NCI-H774 (cell line): ENCODE data around the gene BCL2L13.
"Not testable (repeated sequence)": the region's sequence is repeated elsewhere in the genome, so short reads cannot be mapped to it uniquely, and the experiment has no call there.

Experiments used
- DNase-seq: peaks from one replicate; lab custom pipeline; 2025; lab: John Stamatoyannopoulos, UW

Gene BCL2L13

DNA sequence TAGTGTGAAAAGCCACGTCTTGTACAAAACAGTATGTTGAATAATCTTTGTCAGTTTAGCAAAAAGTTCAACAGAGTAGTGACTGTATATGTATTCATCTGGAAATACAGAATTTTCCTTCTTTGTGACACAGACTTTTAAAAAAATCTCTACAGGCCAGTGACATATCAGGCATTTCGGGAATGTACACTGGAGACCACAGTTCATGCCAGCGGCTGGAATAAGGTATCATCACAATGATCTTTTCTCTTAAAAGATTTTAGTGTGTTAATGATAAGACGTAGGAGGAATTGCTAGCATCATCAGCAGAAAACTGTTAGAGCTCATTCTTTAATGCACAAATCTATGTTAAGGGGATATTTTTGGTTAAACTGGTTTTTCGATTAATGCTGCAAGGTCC is 57.4 kb downstream of the BCL2L13 start:
- DNase-seq, result no peak

GRCh38 chr22:17697196-17697595 is 58.6 kb downstream of the BCL2L13 start:
- not testable (repeated sequence) for DNase-seq

DNA sequence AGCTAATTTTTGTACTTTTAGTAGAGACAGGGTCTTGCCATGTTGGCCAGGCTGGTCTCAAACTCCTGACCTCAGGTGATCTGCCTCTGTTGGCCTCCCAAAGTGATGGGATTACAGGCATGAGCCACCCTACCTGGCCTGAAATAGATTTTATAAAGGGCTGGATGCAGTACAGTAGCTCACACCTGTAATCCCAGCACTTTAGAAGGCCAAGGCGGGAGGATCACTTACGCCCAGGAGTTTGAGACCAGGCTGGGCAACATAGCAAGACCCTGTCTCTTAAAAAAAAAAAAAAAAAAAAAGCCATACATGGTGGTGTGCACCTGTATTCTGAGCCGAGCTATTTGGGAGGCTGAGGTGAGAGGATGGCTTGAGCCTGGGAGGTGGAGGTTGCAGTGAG is 59.7 kb downstream of the BCL2L13 start:
- not testable (repeated sequence) for DNase-seq

DNA sequence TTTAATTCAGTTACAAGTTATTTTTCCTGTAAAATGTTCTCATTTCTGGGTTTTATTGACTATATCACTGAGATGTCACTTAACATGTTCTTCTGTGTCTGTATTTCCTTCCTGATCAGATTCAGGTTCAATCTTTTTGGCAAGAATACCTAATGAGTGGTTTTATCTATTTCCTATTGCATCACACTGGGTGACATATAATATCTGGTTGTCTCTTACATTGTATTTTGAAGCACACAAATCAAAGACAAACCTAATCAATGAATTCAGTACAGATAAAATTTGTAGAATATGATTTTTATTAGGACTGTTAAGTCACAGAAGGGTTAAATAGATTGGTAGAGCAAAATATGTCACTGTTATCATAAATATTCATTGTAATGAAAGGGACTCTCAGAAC is 60.4 kb downstream of the BCL2L13 start:
- DNase-seq, result no peak

- DNase-seq, result no peak
Observed at GRCh38 chr22:17699696-17700340, 61.3 kb downstream of the BCL2L13 start.

- DNase-seq, result no peak
Observed at GRCh38 chr22:17700778-17701177, 62.2 kb downstream of the BCL2L13 start.

DNA sequence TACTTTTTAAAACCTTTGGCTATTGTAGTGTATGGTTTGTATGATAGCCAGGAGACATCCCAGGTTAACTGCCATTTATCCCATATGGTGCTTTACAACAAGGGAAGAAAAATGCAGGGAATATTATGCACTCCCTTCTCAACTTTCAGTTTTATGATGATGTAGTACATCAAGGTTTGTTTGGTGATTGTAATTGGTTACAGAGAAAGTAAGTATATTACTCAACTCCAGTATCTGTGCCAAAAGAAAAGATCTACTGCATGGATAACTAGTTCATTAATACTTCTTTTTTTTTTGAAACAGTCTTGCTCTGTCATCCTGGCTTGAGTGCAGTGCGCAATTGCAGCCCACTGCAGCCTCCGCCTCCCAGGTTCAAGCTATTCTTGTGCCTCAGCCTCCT is 65.3 kb downstream of the BCL2L13 start:
- DNase-seq, result no peak

DNA sequence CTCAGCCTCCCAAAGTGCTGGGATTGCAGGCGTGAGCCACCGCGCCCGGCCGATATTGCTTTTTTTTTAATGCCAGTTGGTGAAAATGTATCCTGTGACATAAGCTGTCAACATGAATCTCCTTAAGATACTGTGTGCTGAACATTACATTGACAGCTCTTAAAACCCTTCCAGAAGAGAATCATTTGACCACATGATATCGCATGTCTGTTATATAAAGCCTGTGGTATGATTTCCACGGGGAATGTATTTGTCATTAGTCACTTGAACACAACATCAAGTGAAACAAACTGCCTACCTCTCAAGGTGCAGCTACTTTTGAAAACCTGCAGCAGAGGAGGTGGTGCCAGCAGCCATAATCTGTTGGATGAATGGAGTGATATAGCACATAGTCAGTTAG is 67.0 kb downstream of the BCL2L13 start:
- DNase-seq, result no peak

DNA sequence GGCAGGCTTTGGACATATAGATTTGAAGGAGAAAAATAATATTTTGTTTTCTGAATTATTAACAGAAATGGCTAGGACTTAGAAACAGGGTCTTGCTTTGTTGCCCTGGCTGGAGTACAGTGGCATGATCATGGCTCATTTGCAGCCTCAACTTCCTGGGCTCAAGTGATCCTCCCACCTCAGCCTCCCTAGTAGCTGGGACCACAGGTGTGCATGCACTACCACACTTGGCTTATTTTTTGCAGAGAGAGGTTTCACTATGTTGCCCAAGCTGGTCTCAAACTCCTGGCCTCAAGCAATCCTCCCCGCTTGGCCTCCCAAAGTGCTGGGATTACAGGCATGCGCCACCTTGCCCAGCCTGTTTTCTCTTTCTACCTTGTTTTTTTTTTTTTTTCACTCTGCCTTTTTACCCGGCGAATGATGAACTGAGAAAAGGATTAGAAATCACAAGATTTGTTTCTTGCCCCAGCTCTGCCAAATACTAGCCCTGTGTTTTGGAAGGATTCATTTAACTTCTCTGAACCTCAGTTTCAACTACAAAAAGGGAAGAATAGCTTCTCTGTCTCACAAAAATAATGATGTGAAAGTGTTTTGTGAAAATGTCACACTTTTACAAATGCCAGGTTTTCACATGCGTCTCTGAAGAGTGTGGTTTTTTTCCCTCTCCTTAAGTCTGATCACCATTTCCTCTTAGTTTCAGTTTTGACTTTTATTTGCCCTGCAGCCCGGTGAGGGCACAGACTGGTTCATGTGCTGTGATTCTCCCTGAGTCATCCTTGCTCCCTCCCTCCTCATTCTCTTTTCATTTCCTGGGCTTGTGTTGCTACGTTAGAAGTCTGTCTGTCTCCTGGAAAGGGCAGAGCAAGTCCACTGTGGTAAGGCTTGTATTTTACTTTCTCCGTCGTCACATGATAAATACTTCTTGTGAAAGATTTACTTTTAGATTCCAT is 67.7 kb downstream of the BCL2L13 start:
- no peak for DNase-seq

- DNase-seq, result no peak
Observed at GRCh38 chr22:17706947-17707346, 68.4 kb downstream of the BCL2L13 start.

DNA sequence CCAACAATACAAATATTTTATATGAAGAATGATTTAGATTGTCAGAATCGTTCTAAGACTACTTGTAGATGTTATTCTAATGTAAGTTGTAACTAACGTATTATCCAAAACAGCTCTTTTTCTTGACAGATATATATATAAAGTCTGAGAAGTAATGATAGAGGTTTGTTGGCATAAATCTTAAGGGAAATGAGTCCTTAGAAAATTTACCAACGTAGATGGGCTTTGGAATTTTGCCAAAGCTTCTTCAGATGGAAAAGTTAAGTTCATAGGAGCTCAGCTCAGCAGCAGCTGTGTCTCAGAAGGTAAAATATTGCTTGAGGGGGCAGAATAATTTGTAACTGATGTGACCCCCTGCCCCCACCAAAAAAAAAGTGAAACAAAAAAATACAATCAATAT is 69.0 kb downstream of the BCL2L13 start:
- no peak for DNase-seq

GRCh38 chr22:17710023-17710422 is 71.5 kb downstream of the BCL2L13 start:
- DNase-seq, result no peak

DNA sequence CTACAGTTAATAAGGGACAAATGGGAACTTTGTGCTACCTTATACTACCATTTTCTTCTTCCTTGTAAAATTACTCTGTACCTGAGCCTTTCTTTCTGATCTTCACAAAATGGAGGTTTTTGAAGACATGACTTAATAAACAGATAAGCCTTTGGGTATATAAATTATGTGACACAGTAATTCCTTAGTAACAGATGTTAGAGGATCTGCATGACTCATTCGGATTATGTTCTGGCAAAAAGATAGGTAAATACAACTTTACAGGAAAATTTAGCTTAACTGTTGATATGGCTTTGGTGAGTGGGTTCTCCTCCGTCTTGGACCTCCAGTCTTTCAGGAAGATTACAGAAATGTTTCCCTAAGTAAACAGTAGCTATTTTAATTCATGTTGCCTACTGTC is 73.9 kb downstream of the BCL2L13 start:
- DNase-seq, result no peak

DNA sequence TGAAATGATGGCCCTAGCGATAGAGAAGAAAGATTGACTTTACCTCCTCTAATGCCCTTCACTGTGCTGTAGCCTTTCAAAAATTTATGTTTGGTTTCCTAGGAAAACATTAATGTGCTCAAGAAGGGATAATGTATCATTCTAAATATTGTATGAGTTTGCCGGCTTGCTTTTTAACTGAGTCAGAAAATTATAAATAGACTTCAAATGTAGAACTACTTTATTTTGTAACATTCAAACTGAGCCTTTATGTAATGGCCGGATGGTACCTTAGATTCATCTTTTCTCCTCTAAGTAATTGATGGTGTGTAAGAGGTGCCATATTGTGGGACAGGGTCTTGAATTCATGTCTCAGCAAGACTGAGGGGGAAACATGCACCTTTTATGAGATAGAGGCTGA is 78.0 kb downstream of the BCL2L13 start:
- DNase-seq, result no peak

GRCh38 chr22:17717708-17718107 is 79.2 kb downstream of the BCL2L13 start:
- no peak for DNase-seq

DNA sequence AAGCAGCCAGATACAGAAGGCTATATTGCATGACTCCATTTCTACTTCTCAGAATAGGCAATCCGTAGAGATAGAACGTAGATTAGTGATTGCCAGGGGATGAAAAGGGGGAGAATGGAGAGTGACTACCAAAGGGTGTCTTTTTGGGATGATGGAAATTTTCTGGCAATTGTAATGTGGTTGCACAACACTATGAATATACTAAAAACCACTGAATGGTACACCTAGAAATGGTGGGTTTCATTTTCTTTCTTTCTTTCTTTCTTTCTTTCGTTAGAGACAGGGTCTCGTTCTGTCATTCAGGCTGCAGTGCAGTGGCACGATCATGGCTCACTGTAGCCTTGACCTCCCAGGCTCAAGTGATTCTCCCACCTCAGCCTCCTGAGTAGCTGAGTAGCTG is 81.4 kb downstream of the BCL2L13 start:
- DNase-seq, result no peak

- DNase-seq, result no peak
Observed at GRCh38 chr22:17724241-17724640, 85.7 kb downstream of the BCL2L13 start.

DNA sequence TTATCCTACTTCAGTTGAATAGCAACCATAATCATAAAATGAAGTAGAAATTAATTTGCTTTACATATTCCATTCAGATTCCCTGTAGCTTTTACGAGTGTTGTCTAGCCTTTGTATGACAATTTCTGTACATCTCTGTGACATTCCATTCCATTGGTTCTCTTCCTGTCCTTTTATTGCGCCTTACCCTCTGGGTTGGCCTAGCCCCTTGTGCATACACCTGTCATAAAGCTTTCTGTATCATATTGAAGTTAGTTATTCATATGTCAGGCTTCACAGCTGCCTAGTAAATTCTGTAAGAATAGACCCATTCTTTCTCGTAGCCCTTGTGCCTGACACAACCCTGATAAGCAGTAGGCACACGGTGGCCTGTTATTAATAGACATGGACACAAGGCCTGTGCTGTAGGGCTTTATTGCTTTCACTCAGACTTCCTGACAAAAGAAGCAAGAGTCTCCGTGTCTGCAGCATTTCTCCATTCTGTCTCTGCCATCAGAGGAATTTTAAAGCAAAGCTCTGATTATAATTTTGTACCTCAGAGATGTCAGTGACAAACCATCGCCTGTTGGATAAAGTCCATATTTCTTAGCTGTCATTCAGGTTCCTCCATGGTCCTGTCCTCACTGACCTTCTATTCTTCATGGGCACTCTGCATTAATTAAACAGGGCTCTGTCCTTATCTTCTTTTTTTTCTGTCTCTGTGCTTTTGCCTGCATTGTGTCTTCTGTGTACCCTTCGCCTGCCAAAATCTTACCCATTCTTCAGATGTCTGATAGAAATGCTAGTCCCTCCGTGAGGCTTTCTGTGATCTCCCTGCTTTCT is 86.3 kb downstream of the BCL2L13 start:
- DNase-seq, result no peak

DNA sequence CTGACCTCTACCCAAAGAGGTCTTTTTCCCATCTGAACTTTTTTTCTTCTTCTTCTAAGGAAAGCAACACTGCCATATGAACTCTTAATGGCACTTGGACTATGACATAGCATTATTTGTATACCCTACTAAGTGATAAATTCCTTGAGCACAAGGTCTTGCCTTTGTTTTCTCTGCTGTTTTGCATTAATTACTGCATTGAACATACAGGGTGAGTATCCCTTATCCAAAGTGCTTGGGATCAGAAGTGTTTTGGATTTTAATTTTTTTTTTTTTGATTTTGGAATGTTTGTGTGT is 86.9 kb downstream of the BCL2L13 start:
- no peak for DNase-seq

GRCh38 chr22:17726006-17726927 is 87.7 kb downstream of the BCL2L13 start:
- no peak for DNase-seq
